Gastroesophageal sphincter (tissue), 3 donors: ENCODE results near the gene DOCK9.

Experiments used
- EP300 ChIP-seq: sonication (generic); formaldehyde crosslinking; IDR thresholded peaks from one replicate; pipeline ENCODE4 v1.6.1; 2017; ENCODE audit warnings: antibody characterized with exemption, mild to moderate bottlenecking
- POLR2A ChIP-seq, 2 donors: fragments of 450-650 bp; IDR thresholded peaks; one replicate each; pipeline ENCODE4 v1.6.1; 2017; ENCODE audit warnings: antibody characterized with exemption in 2 of 2, mild to moderate bottlenecking in 2 of 2, moderate library complexity in 1 of 2
- POLR2AphosphoS5 ChIP-seq: sonication (generic); formaldehyde crosslinking; IDR thresholded peaks from one replicate; pipeline ENCODE4 v1.6.1; 2017; ENCODE audit warnings: antibody characterized with exemption
- TF ChIP-seq, protein P1 (sequence below), 4 experiments: fragments of 200-600 bp in 2 of 4; fragments of 450-650 bp in 2 of 4; sonication (generic) in 1 of 4; IDR thresholded peaks; one replicate each; pipeline ENCODE4 v1.5.1; 2017 to 2019; ENCODE audit warnings: antibody characterized with exemption in 4 of 4, mild to moderate bottlenecking in 2 of 4, moderate library complexity in 2 of 4

DNA sequence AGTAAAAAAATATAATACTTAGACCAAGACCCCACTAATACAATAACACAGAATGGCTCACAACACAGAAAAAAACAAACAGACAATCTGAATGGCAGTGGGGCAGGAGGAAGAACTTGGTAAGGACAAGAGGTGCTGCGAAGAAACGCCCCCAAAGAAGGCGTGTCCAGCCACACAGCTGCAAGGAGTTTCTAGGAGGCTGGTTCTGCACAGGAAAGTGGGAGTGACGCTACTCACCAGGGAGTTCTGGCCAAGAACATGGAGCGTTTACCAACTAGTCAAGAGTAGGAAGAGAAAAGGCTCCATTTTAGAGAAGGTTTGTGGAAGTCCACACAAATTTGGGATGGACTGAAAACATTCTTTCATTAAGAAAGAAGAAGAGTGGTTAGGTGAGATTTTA, 130.1 kb downstream of the DOCK9 start:
- TF ChIP-seq, protein P1, sequence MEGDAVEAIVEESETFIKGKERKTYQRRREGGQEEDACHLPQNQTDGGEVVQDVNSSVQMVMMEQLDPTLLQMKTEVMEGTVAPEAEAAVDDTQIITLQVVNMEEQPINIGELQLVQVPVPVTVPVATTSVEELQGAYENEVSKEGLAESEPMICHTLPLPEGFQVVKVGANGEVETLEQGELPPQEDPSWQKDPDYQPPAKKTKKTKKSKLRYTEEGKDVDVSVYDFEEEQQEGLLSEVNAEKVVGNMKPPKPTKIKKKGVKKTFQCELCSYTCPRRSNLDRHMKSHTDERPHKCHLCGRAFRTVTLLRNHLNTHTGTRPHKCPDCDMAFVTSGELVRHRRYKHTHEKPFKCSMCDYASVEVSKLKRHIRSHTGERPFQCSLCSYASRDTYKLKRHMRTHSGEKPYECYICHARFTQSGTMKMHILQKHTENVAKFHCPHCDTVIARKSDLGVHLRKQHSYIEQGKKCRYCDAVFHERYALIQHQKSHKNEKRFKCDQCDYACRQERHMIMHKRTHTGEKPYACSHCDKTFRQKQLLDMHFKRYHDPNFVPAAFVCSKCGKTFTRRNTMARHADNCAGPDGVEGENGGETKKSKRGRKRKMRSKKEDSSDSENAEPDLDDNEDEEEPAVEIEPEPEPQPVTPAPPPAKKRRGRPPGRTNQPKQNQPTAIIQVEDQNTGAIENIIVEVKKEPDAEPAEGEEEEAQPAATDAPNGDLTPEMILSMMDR (IDR thresholded peaks at IDR 0.05), result no peak
- TF ChIP-seq POLR2AphosphoS5 (no peak), EP300 (no peak), POLR2A (IDR thresholded peaks at IDR 0.05) (no peak)
